Cardiac muscle cell (in vitro differentiated cells and primary cell): ENCODE results near the gene ZNF462. TPM values are rescaled to one million over a fixed set of nuclear protein-coding genes. Genes with fewer than 3 reads are reported as not detected.
A peak's percentile ranks its signal among the peaks of the same experiment; 100 is the strongest.
"Not testable (repeated sequence)": the region's sequence is repeated elsewhere in the genome, so short reads cannot be mapped to it uniquely, and the experiment has no call there.

Source experiments
- DNase-seq, 2 donors: peaks; one replicate each; pipeline versions ENCODE4 v3.0.0 to v3.0.0-alpha.2; 2010 to 2017; ENCODE audit warnings: low read depth in 1 of 2, low spot score in 1 of 2
- H3K27ac ChIP-seq: fragments of 200-600 bp; sonication (generic); 2 replicates; pipeline ENCODE4 v1.5.1; 2016
- H3K27me3 ChIP-seq: fragments of 200-600 bp; sonication (generic); 2 replicates; pipeline ENCODE4 v1.6.0; 2016; ENCODE audit warnings: control low read depth
- H3K36me3 ChIP-seq: fragments of 200-600 bp; sonication (generic); 2 replicates; pipeline ENCODE4 v1.5.1; 2016; ENCODE audit warnings: control low read depth
- H3K4me1 ChIP-seq: fragments of 200-600 bp; sonication (generic); 2 replicates; pipeline ENCODE4 v1.8.1; 2017; ENCODE audit warnings: low read depth, mild to moderate bottlenecking, mixed run types
- H3K4me3 ChIP-seq: fragments of 200-600 bp; sonication (generic); 2 replicates; pipeline ENCODE4 v1.5.1; 2016; ENCODE audit warnings: mild to moderate bottlenecking
- H3K9me3 ChIP-seq: fragments of 200-600 bp; sonication (generic); 2 replicates; pipeline ENCODE4 v1.5.1; 2017; ENCODE audit warnings: low read depth, mild to moderate bottlenecking, control low read depth
- CTCF ChIP-seq: IDR thresholded peaks from 2 replicates; pipeline ENCODE4 v1.5.1; 2012; ENCODE audit warnings: low read depth, mild to moderate bottlenecking, low read length
- polyA plus RNA-seq: library from polyadenylated mRNA; unstranded; fragments of >200 nt; fragmentation: Nextera tagmentation; extraction: Ambion mirVana; gene quantifications from 2 replicates; pipeline ENCODE4 v1.2.1, GENCODE V29; 2016
- total RNA-seq: library from RNA; depleted of rRNA; stranded (reverse); fragments of >200 nt; gene quantifications from 2 replicates; pipeline ENCODE4 v1.2.3, GENCODE V29; 2016

Gene ZNF462
- total and polyA plus RNA-seq, 2 experiments from 2014 or later: 12.7 to 36.8 TPM

GRCh38 chr9:106893088-106893487 lies 30.1 kb downstream of the ZNF462 start:
- Histone ChIP-seq H3K27me3 (no peaks in the 10 kb centered on the region), H3K4me1 (peaks cover 40% of the 10 kb centered on the region), H3K4me3 (no peak overlapping the region), H3K36me3 (no peaks in the 10 kb centered on the region), H3K9me3 (no peaks in the 10 kb centered on the region), H3K27ac (peak overlapping the region; percentile 81)
- peak in 1 of 2 donors; percentile 41 for DNase-seq
- TF ChIP-seq CTCF: no peak

- TF ChIP-seq CTCF: no peak
- DNase-seq: no peak
- Histone ChIP-seq H3K27ac (no peak overlapping the region), H3K4me1 (peaks cover 15% of the 10 kb centered on the region), H3K9me3 (no peaks in the 10 kb centered on the region), H3K36me3 (no peaks in the 10 kb centered on the region), H3K27me3 (no peaks in the 10 kb centered on the region), H3K4me3 (no peak overlapping the region)
Measured at GRCh38 chr9:106896695-106897094, 33.7 kb downstream of the ZNF462 start.

GRCh38 chr9:106897236-106897635 lies 34.3 kb downstream of the ZNF462 start:
- Histone ChIP-seq H3K36me3 (no peaks in the 10 kb centered on the region), H3K4me3 (no peak overlapping the region), H3K4me1 (peaks cover 10% of the 10 kb centered on the region), H3K27me3 (no peaks in the 10 kb centered on the region), H3K27ac (no peak overlapping the region), H3K9me3 (no peaks in the 10 kb centered on the region)
- DNase-seq: peak in 1 of 2 donors; percentile 54
- no peak for TF ChIP-seq CTCF

- H3K4me1 ChIP-seq: peaks cover 5% of the 10 kb centered on the region
- TF ChIP-seq CTCF: no peak
- no peak overlapping the region for H3K4me3 ChIP-seq
- H3K36me3 ChIP-seq: no peaks in the 10 kb centered on the region
- H3K9me3 ChIP-seq: no peaks in the 10 kb centered on the region
- no peaks in the 10 kb centered on the region for H3K27me3 ChIP-seq
- no peak overlapping the region for H3K27ac ChIP-seq
- DNase-seq: no peak
Measured at GRCh38 chr9:106897751-106898150, 34.8 kb downstream of the ZNF462 start.

- not testable (repeated sequence) for H3K27me3 ChIP-seq, H3K9me3 ChIP-seq, H3K4me1 ChIP-seq, H3K27ac ChIP-seq, H3K36me3 ChIP-seq, H3K4me3 ChIP-seq, DNase-seq
Measured at GRCh38 chr9:106900523-106900922, 37.6 kb downstream of the ZNF462 start.

GRCh38 chr9:106906129-106906528 lies 43.2 kb downstream of the ZNF462 start:
- Histone ChIP-seq H3K36me3 (no peaks in the 10 kb centered on the region), H3K4me3 (no peak overlapping the region), H3K9me3 (no peaks in the 10 kb centered on the region), H3K4me1 (no peaks in the 10 kb centered on the region), H3K27ac (no peak overlapping the region), H3K27me3 (no peaks in the 10 kb centered on the region)
- DNase-seq: no peak
- TF ChIP-seq CTCF: no peak
